Measurements from ENCODE around the gene EVI2A. TPM values are rescaled to one million over a fixed set of nuclear protein-coding genes. Genes with fewer than 3 reads are reported as not detected.
"Not testable (repeated sequence)": the region's sequence is repeated elsewhere in the genome, so short reads cannot be mapped to it uniquely, and the experiment has no call there.

Gene EVI2A
- total and polyA plus RNA-seq, 3 donors from 2014 or later, result 0.16 to 2.8 (median 2.2) TPM

DNA sequence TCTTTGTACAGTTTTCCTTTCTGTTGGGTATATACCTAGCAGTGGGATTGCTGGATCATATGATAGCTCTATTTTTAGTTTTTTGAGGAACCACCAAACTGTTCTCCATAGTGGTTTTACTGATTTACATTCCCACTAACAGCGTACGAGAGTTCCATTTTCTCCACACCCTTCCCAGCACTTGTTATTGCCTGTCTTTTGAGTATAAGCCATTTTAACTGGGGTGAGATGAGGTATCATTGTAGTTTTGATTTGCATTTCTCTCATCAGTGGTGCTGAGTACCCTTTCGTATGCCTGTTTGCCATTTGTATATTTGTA is 6.7 kb downstream of the EVI2A start:
- H3K4me1 ChIP-seq, result no peaks in the 10 kb centered on the region
- H3K27me3 ChIP-seq, result no peaks in the 10 kb centered on the region
- no peak overlapping the region for H3K27ac ChIP-seq
- TF ChIP-seq, protein P1, sequence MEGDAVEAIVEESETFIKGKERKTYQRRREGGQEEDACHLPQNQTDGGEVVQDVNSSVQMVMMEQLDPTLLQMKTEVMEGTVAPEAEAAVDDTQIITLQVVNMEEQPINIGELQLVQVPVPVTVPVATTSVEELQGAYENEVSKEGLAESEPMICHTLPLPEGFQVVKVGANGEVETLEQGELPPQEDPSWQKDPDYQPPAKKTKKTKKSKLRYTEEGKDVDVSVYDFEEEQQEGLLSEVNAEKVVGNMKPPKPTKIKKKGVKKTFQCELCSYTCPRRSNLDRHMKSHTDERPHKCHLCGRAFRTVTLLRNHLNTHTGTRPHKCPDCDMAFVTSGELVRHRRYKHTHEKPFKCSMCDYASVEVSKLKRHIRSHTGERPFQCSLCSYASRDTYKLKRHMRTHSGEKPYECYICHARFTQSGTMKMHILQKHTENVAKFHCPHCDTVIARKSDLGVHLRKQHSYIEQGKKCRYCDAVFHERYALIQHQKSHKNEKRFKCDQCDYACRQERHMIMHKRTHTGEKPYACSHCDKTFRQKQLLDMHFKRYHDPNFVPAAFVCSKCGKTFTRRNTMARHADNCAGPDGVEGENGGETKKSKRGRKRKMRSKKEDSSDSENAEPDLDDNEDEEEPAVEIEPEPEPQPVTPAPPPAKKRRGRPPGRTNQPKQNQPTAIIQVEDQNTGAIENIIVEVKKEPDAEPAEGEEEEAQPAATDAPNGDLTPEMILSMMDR (IDR thresholded peaks at IDR 0.05), result no peak
- no peak for TF ChIP-seq POLR2A (IDR thresholded peaks at IDR 0.05)
- no peak overlapping the region for H3K4me3 ChIP-seq
- no peaks in the 10 kb centered on the region for H3K36me3 ChIP-seq (ENCODE audit: low read depth, missing control alignments)
- DNase-seq, result no peak
- intact Hi-C loops (cut with DNase I; ENCODE audit: low total_unique reads), result no loop called here
- H3K9me3 ChIP-seq, result no peaks in the 10 kb centered on the region
- WGBS, 2 donors, result 92 to 97% methylated on average over 3 of the region's 3 CpGs

DNA sequence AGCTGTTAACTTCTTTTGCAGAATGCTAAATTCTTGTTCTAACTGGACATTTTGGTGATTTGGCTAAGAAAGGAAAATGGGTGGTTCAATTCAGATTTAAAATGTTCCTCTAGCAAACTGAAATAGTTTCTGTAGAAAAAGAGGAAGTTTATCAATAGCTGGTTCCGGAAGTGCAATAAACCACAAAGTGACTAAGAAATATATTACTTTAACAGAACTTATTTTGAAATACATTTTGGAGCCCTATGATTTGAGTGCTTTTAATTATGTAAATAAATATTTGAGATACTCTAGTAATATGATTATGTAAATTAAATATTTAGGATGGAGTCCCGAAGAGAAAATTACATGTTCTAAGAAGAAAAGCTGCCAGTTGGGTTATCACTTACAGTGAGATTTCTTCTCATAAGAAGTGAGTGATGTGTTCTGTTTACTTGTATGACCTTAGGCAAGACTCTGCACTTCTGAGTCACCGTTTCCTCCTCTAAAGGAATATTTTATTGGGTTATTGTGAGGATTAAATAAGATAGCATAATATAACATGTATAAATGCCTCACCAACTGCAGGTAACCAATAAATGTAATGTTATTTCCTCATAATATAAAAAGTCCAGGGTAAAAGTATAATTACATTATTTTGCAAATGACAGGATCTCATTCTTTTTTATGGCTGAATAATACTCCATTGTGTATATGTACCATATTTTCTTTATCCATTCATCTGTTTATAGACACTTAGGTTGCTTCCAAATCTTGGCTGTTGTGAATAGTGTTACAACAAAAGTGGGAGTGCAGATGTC is 7.2 kb downstream of the EVI2A start, which contains the start of gene EVI2B:
Gene EVI2B (minus strand): TSS at position 73 of the 800 bp plus-strand sequence. CDS start 8,445 bp downstream, outside the sequence.
- intact Hi-C loops (cut with DNase I; ENCODE audit: low total_unique reads), result no loop called here
- TF ChIP-seq, protein P1 (IDR thresholded peaks at IDR 0.05), result no peak
- no peak for TF ChIP-seq POLR2A (IDR thresholded peaks at IDR 0.05)
- DNase-seq, result no peak
- Histone ChIP-seq H3K4me1 (no peaks in the 10 kb centered on the region), H3K36me3 (ENCODE audit: low read depth, missing control alignments) (no peaks in the 10 kb centered on the region), H3K9me3 (no peaks in the 10 kb centered on the region), H3K27me3 (no peaks in the 10 kb centered on the region), H3K4me3 (peak within 1 kb of the TSS in 1 of 2 donors; percentile 6), H3K27ac (no peak within 1 kb of the TSS)
- 80 to 90% methylated on average over 3 of the region's 3 CpGs for WGBS, 2 donors

- H3K4me3 ChIP-seq; intact Hi-C loops (cut with DNase I; ENCODE audit: low total_unique reads): not testable (repeated sequence)
Observed at GRCh38 chr17:31312223-31312622, 9.2 kb downstream of the EVI2A start.

DNA sequence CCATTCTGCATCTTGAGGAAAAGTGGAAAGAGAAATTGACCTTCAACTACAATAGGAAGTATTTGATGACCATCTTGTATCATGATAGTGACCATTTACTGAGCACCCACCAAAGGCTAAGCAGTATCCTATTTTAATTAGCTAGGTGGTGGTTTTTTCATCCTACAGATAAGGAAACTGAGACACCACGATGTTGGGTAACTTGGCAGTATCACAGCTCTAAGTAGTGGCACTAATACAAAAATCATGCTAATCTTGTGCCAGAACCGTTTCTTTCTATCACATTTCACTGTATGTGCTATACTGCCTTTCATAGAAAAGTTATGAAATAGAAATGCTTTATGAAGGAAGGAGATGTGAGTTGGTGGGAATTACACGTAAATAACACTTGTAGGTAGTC is 9.9 kb downstream of the EVI2A start:
- intact Hi-C loops (cut with DNase I; ENCODE audit: low total_unique reads), result no loop called here
- no peaks in the 10 kb centered on the region for H3K9me3 ChIP-seq
- TF ChIP-seq POLR2A (IDR thresholded peaks at IDR 0.05), result no peak
- TF ChIP-seq, protein P1 (IDR thresholded peaks at IDR 0.05), result no peak
- no peaks in the 10 kb centered on the region for H3K27me3 ChIP-seq
- 83 to 93% methylated on average over 3 of the region's 3 CpGs for WGBS, 2 donors
- no peak overlapping the region for H3K27ac ChIP-seq
- no peaks in the 10 kb centered on the region for H3K4me1 ChIP-seq
- DNase-seq, result no peak
- H3K4me3 ChIP-seq, result no peak overlapping the region
- H3K36me3 ChIP-seq (ENCODE audit: low read depth, missing control alignments), result no peaks in the 10 kb centered on the region

More at GRCh38 chr17:31312223-31312622, 9.2 kb downstream of the EVI2A start:
- H3K4me1 ChIP-seq; H3K9me3 ChIP-seq; H3K36me3 ChIP-seq (ENCODE audit: low read depth, missing control alignments); DNase-seq; H3K27ac ChIP-seq; H3K27me3 ChIP-seq: not testable (repeated sequence)
- WGBS, 2 donors, result 83 to 86% methylated on average over 7 of the region's 7 CpGs

DNA sequence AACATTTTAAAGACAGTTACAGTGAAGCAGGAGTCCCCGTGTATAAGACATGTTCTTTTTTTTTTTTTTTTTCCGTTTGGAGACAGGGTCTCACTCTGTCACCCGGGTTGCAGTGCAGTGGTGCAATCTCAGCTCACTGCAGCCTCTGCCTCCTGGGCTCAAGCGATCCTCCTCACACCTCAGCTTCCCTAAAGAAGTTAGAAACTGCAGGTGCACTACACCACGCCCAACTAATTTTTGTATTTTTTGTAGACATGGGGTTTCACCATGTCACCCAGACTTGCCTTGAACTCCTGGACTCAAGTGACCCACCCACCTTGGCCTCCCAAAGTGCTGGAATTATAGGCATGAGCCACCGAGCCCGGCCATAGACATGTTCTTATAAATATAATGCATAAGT is 10.5 kb downstream of the EVI2A start:
- no peak for TF ChIP-seq POLR2A (IDR thresholded peaks at IDR 0.05)
- TF ChIP-seq, protein P1 (IDR thresholded peaks at IDR 0.05), result no peak
- H3K27ac ChIP-seq, result no peak overlapping the region
- WGBS, 2 donors, result 88 to 89% methylated on average over 7 of the region's 7 CpGs
- no peak for DNase-seq
- intact Hi-C loops (cut with DNase I; ENCODE audit: low total_unique reads), result no loop called here
- H3K36me3 ChIP-seq (ENCODE audit: low read depth, missing control alignments), result no peaks in the 10 kb centered on the region
- no peaks in the 10 kb centered on the region for H3K27me3 ChIP-seq
- H3K4me3 ChIP-seq, result no peak overlapping the region
- no peaks in the 10 kb centered on the region for H3K9me3 ChIP-seq
- H3K4me1 ChIP-seq, result no peaks in the 10 kb centered on the region

Data from testis (tissue), 3 donors.